NOMO-1 treated with DMSO at 0.1 percent for 48 hours (cell line): ENCODE measurements around the gene GNB1L.

Experiments used
- DNase-seq: peaks from one replicate; lab custom pipeline; 2025; ENCODE audit not compliant: unreplicated experiment; lab: John Stamatoyannopoulos, UW

The GNB1L gene

DNA sequence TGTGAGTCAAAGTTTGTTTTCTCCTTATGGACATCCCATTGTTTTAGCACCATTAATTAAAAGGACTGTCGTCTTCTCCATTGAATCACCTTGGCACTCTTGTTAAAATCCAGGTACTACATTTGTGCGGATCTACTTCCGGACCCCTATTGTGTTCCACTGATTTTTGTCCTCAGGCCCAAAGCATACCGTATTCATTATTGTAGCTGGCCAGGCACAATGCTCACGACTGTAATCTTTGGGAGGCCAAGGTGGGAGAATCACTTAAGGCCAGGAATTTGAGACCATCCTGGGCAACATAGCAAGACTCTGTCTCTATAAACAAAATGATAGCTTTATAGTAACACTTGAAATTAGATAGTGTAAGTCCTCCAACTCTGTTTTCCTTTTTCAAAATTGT, 8.9 kb upstream of the GNB1L start:
- DNase-seq, result no peak

DNA sequence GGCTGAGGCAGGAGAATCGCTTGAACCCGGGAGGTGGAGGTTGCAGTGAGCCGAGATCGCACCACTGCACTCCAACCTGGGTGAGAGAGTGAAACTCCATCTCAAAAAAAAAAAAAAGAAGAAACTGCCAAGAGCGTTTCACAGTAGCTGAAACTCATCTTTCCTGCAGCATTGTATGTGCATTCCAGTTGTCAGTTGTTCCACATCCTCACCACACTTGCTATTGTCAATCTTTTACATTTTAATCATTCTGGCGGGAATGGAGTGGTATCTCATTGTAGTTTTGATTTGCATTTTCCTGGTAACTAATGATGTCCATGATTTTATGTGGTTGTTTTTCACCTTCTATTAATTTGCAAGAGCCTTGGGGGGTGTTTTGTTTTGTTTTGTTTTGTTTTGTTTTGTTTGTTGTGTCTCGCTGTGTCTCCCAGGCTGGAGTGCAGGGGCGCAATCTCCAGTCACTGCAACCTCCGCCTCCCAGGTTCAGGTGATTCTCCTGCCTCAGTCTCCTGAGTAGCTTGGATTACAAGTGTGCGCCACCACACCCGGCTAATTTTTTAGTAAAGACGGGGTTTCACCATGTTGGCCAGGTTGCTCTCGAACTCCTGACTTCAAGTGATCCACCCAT, 8.1 kb upstream of the GNB1L start:
- DNase-seq, result no peak

DNA sequence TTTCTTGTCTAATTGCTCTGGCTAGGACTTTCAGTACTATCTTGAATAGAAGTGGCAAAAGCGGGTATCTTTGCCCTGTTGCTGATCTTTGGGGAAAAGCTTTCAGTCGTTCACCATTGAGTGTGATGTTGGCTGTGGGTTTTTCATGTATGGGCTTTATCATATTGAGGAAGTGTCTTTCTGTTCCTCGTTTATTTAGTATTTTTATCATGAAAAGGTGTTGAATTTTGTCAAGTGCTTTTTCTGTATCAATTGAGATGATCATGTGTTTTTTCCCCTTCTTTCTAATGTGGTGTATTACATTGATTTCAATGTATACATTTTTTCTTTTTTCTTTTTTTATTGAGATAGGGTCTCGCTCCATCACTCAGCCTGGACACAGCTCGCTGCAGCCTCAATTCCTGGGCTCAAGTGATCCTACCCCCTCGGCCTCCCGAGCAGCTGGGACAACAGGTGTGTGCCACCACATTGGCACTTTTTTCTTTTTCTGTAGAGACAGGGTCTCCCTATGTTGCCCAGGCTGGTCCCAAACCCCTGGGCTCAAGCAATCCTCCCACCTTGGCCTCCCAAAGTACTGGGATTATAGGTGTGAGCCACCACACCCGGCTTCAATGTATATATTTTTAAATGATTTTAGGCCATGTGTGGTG, 5.3 kb upstream of the GNB1L start:
- DNase-seq, result no peak

- no peak for DNase-seq
Observed at GRCh38 chr22:19857382-19857781, 2.7 kb upstream of the GNB1L start.

DNA sequence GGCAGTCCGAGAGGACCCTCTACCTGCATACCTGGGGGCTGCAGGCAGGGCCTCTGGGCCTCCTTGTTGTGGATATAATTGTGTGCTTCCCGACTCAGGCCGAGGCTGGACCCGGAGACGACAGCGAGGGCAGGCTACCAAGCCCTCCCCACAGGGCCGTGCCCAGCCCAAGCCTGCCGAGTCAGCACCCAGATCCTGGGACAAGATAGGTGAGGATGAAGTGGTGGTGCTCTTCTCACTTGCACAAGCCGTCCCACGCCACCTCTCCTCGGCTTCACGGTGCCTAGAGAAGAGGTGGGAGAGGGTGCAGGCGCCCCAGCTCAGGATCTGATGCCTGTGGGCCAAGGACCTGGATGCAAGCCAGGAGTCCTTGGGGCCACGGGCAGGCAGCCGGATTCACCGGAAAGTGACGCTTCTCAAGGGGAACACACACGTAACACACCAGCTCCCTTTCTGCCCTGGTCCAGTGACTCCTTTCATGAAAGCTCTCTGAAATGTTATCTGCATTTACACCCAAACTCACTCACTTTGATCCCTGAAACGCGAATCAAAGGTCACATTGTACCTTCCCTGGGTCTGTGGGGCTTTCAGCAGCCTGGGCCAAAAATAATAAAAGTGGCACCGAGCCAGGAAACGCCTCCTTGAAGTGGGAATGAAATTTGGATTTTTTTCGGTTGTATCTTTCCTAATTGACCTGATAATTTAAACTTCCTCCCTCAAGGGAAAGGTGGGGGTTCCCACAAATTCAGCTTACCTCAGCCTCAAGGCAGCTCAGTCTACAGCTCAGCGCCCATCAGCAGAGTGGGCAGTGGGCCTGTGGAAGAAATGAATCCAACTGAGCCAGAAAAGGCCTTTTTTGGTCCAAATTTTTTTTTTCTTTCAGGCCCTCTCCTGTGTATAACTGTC, 1.1 kb upstream of the GNB1L start:
- DNase-seq, result peak; percentile 48

GRCh38 chr22:19853879-19854777, 546 bp downstream of the GNB1L start:
- DNase-seq, result peak; percentile 22

- no peak for DNase-seq
Observed at GRCh38 chr22:19853058-19853878, 1.4 kb downstream of the GNB1L start.

- no peak for DNase-seq
Observed at GRCh38 chr22:19852177-19852781, 2.4 kb downstream of the GNB1L start.

DNA sequence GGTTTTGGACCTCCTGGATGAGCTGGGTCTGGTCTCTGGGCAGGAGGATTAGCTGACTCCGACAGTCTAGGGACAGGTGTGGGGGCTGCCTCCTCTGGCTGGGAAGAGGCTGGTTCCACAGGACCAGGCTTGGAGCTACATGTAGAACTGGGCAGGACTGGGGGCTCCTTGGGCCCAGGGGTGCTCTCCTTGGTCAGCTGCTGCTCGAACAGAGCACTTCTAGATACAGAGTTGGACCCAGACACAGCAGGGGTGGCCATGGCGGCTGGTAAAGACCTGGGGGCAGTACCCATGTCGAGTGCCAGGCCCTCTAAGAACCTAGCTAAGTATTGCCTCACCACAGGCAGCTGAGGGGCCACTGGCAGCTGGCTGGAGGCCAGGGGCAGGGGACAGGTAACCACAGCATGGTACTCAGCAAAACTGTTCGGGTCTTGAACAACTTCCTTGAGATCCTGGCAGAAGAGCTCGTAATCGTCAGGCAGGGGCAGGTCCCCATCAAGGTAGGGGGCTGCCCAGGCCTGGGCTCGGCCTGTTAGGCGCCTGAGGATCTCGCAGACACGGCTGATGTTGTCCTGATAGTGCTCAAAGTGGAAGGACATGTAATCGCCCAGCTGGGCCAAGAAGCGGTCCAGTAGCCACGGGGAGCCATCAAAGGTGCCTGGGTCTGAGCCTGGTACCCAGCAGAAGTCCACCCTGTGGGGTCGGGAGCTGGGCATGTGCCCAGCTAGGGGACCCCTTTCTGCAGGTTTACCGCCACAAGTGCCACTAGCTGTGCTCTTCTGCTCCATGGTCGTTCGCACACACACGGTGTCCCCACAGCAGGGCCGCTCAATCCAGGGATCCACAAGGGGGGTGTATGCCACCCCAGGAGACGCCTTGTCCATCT, 3.1 kb downstream of the GNB1L start:
- DNase-seq, result no peak

GRCh38 chr22:19850763-19851109, 3.9 kb downstream of the GNB1L start:
- no peak for DNase-seq

DNA sequence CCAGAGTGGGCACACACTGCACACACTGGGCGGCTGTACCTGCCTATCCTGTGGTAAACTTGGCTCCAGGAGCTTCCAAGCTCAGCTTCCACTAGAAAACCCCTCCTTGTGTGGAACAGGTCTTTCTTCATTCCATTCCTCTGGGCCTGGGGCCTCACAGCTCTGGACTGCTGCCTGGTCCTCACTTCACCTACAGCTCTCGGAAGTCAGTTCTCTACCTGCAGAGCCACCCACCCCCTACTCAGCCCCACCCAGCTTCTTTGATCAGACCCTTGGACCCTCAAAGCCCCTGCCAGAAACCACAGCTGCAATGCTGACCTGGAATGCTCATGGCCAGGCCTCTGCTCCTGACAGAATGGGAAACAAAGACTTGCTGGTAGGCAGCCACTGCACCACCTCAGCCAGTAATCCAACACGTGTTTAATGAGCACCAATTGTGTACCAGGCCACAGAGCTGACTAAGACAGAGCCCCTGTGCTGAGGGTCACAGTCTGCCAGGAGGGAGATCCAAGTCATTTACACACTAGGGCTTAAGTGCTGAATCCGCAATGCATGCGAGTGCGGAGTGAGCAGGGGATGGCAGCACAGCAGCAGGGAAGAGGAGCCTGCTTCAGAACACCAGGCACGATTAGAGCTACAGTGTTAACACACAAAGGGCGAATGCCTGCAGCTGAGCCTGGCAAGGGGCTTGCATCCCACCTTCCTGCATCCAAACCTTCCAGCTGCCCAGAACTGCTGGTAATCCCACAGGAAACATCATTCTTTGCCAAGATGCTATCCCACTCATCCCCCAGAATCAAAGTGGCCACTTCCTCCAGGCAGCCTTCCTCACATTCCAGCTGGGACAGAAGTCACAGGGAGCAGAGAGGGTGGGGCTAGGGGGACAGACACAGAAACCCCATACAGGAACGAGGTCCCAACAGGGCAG, 4.6 kb downstream of the GNB1L start:
- no peak for DNase-seq

DNA sequence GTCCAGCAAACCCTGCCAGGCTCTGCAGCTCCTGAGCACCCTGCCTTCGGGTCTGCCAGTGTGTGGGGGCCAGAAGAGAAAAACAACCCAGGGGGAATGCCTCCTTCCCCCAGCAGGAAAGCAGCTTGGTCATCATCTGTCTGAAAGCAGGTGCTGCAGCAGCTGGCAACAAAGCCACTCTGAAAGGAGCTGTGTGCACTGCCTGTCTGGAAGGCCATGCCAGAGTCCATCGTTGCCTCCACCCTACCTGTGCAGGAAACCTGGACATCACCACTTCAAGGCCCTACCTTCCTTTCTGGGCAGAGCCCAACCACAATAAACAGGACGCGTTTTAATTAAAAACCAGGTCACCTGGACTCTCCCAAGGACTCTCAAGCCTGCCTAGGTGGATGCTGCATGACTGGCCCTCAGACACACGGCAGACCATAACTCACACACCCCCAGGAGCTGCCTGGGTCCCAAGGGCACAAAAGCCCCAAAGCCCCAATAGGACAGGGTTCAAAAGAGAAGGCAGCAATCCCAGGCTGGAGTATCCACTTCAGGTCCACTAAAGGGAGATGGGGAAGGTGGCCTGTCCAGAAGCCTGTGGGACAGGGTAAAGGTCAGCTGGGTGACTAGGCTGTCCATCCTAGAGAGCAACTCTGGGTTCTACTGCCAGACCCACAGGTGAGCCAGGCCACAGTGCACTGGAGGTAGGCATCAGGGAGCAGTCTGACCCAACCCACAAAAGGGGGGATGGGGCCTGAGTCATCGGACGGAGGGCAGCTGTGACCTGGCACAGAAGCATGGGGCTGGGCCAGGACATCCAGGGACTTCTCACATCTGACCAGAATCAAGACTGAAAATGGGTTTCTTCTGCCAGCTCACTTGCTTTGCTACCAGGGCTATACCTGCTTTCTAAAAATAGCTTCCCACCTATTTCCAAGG, 6.1 kb downstream of the GNB1L start:
- DNase-seq, result no peak

DNA sequence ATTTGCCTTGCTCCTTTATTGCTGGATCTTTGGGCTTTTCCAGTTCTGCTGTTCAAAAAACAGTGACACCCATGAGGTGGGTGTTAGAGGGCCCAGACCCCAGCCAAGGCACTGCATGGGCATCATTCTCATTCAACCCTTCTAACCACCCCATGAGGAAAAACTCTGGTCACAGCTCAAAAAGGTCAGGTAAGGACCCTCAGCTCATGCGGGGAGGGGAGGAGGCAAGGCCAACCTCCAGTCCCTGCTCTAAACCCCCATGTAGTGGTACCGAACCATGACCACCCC, 7.4 kb downstream of the GNB1L start:
- DNase-seq, result no peak

DNA sequence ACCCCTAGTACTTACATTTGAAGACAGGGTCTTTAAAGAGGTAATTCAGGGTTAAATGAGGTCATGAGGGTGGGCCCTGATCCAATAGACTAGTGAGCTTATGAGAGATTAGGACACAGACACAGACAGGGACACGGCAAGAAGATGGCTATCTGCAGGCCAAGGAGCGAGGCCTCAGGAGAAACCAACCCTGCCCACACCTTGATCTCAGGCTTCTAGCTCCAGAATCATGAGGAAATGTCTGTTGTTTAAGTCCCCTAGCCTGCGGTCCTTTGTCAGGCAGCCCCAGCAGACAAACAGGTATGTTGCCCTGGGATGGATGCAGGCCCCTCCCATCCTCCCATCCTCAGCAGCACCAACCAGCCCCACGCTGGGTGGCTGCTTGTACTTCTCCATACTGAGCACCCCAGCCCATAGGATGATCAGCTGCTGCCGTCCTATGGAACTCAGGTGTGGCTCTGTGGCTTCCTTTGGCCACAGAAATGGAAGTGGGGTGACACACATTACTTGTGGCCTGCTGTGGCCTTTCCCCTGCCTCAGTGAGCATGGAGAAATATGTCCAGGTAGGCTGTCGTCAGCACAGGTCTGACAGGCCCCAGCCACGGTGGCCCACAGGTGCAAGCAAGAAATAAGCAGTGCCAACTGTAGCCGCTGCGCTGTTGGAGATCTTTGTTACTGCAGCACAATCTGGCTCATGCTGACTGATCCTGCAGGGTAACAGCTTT, 7.9 kb downstream of the GNB1L start:
- DNase-seq, result no peak

- no peak for DNase-seq
Observed at GRCh38 chr22:19845054-19845722, 9.5 kb downstream of the GNB1L start.
